Measurements from ENCODE around the gene PROS1. TPM values are rescaled to one million over a fixed set of nuclear protein-coding genes. Genes with fewer than 3 reads are reported as not detected.
"Not testable (repeated sequence)": the region's sequence is repeated elsewhere in the genome, so short reads cannot be mapped to it uniquely, and the experiment has no call there.

PROS1 gene
- total RNA-seq, 2 experiments from 2014 or later, result 0.50 to 0.84 TPM

GRCh38 chr3:93961026-93961425 lies 12.7 kb downstream of the PROS1 start:
- DNase-seq, result no peak
- CTCF ChIA-PET, result no interaction called here
- Mint-ChIP-seq H3K27ac (no peak overlapping the region), H3K4me3 (no peak overlapping the region), H3K4me1 (no peaks in the 10 kb centered on the region), H3K9me3 (ENCODE audit: low read depth) (no peaks in the 10 kb centered on the region), H3K36me3 (no peaks in the 10 kb centered on the region), H3K27me3 (peaks cover 11% of the 10 kb centered on the region)
- no peak for ATAC-seq

GRCh38 chr3:93949958-93950357 lies 23.7 kb downstream of the PROS1 start:
- H3K27ac Mint-ChIP-seq; H3K4me3 Mint-ChIP-seq; CTCF ChIA-PET; H3K4me1 Mint-ChIP-seq; DNase-seq; H3K27me3 Mint-ChIP-seq; H3K9me3 Mint-ChIP-seq (ENCODE audit: low read depth); ATAC-seq; H3K36me3 Mint-ChIP-seq: not testable (repeated sequence)

GRCh38 chr3:93937485-93937884 lies 36.2 kb downstream of the PROS1 start:
- CTCF ChIA-PET; ATAC-seq; H3K4me3 Mint-ChIP-seq; H3K4me1 Mint-ChIP-seq; H3K36me3 Mint-ChIP-seq; H3K9me3 Mint-ChIP-seq (ENCODE audit: low read depth); DNase-seq; H3K27ac Mint-ChIP-seq; H3K27me3 Mint-ChIP-seq: not testable (repeated sequence)

- CTCF ChIA-PET, result no interaction called here
- Mint-ChIP-seq H3K4me3 (no peak overlapping the region), H3K36me3 (no peaks in the 10 kb centered on the region), H3K27ac (no peak overlapping the region), H3K9me3 (ENCODE audit: low read depth) (no peaks in the 10 kb centered on the region), H3K27me3 (peaks cover 3% of the 10 kb centered on the region), H3K4me1 (no peaks in the 10 kb centered on the region)
- no peak for DNase-seq
- no peak for ATAC-seq
Observed at GRCh38 chr3:93936549-93936948, 37.1 kb downstream of the PROS1 start.

GRCh38 chr3:93934366-93935046 lies 39.2 kb downstream of the PROS1 start:
- no peak overlapping the region for H3K27ac Mint-ChIP-seq

GRCh38 chr3:93931597-93932229 lies 42.0 kb downstream of the PROS1 start:
- Mint-ChIP-seq H3K27me3 (peaks cover 5% of the 10 kb centered on the region), H3K4me1 (no peaks in the 10 kb centered on the region), H3K36me3 (no peaks in the 10 kb centered on the region), H3K4me3 (no peak overlapping the region), H3K27ac (no peak overlapping the region), H3K9me3 (ENCODE audit: low read depth) (no peaks in the 10 kb centered on the region)
- ATAC-seq (no peak), DNase-seq (no peak)
- CTCF ChIA-PET, result no interaction called here

More at GRCh38 chr3:93934366-93935046, 39.2 kb downstream of the PROS1 start:
- DNase-seq (no peak), ATAC-seq (no peak)
- H3K4me3 Mint-ChIP-seq, result no peak overlapping the region
- H3K4me1 Mint-ChIP-seq, result no peaks in the 10 kb centered on the region
- H3K36me3 Mint-ChIP-seq, result no peaks in the 10 kb centered on the region
- no peaks in the 10 kb centered on the region for H3K9me3 Mint-ChIP-seq (ENCODE audit: low read depth)
- peaks cover 3% of the 10 kb centered on the region for H3K27me3 Mint-ChIP-seq
- CTCF ChIA-PET, result no interaction called here

- H3K27me3 Mint-ChIP-seq, result peaks cover 5% of the 10 kb centered on the region
Observed at GRCh38 chr3:93930041-93930440, 43.7 kb downstream of the PROS1 start.

GRCh38 chr3:93926789-93927188 lies 46.9 kb downstream of the PROS1 start:
- H3K4me1 Mint-ChIP-seq, result no peaks in the 10 kb centered on the region

More at GRCh38 chr3:93930041-93930440, 43.7 kb downstream of the PROS1 start:
- DNase-seq (no peak), ATAC-seq (no peak)
- no peaks in the 10 kb centered on the region for H3K4me1 Mint-ChIP-seq
- CTCF ChIA-PET, result no interaction called here
- no peaks in the 10 kb centered on the region for H3K9me3 Mint-ChIP-seq (ENCODE audit: low read depth)
- no peak overlapping the region for H3K27ac Mint-ChIP-seq
- no peaks in the 10 kb centered on the region for H3K36me3 Mint-ChIP-seq
- H3K4me3 Mint-ChIP-seq, result no peak overlapping the region

GRCh38 chr3:93924491-93924890 lies 49.2 kb downstream of the PROS1 start:
- DNase-seq (no peak), ATAC-seq (no peak)

More at GRCh38 chr3:93926789-93927188, 46.9 kb downstream of the PROS1 start:
- H3K9me3 Mint-ChIP-seq (ENCODE audit: low read depth), result no peaks in the 10 kb centered on the region
- no peak for DNase-seq
- CTCF ChIA-PET, result no interaction called here
- no peak for ATAC-seq
- no peak overlapping the region for H3K4me3 Mint-ChIP-seq
- H3K36me3 Mint-ChIP-seq, result no peaks in the 10 kb centered on the region
- H3K27me3 Mint-ChIP-seq, result peaks cover 4% of the 10 kb centered on the region
- no peak overlapping the region for H3K27ac Mint-ChIP-seq

GRCh38 chr3:93923006-93923405 lies 50.7 kb downstream of the PROS1 start:
- Mint-ChIP-seq H3K27me3 (peaks cover 4% of the 10 kb centered on the region), H3K4me1 (no peaks in the 10 kb centered on the region), H3K9me3 (ENCODE audit: low read depth) (no peaks in the 10 kb centered on the region), H3K36me3 (no peaks in the 10 kb centered on the region), H3K27ac (no peak overlapping the region), H3K4me3 (no peak overlapping the region)
- ATAC-seq (no peak), DNase-seq (no peak)
- CTCF ChIA-PET, result no interaction called here

More at GRCh38 chr3:93924491-93924890, 49.2 kb downstream of the PROS1 start:
- Mint-ChIP-seq H3K9me3 (ENCODE audit: low read depth) (no peaks in the 10 kb centered on the region), H3K4me3 (no peak overlapping the region), H3K27me3 (peaks cover 6% of the 10 kb centered on the region), H3K36me3 (no peaks in the 10 kb centered on the region), H3K4me1 (no peaks in the 10 kb centered on the region), H3K27ac (no peak overlapping the region)
- CTCF ChIA-PET, result no interaction called here

GRCh38 chr3:93917546-93918029 lies 56.1 kb downstream of the PROS1 start:
- CTCF ChIA-PET; H3K9me3 Mint-ChIP-seq (ENCODE audit: low read depth); H3K4me3 Mint-ChIP-seq; ATAC-seq; H3K27ac Mint-ChIP-seq; H3K27me3 Mint-ChIP-seq; H3K36me3 Mint-ChIP-seq; DNase-seq; H3K4me1 Mint-ChIP-seq: not testable (repeated sequence)

- H3K4me3 Mint-ChIP-seq; H3K27me3 Mint-ChIP-seq; H3K27ac Mint-ChIP-seq; ATAC-seq; H3K4me1 Mint-ChIP-seq; H3K36me3 Mint-ChIP-seq; CTCF ChIA-PET; H3K9me3 Mint-ChIP-seq (ENCODE audit: low read depth); DNase-seq: not testable (repeated sequence)
Observed at GRCh38 chr3:93913623-93914022, 60.1 kb downstream of the PROS1 start.

- Mint-ChIP-seq H3K4me3 (no peak overlapping the region), H3K27ac (no peak overlapping the region), H3K9me3 (ENCODE audit: low read depth) (no peaks in the 10 kb centered on the region), H3K4me1 (no peaks in the 10 kb centered on the region), H3K27me3 (no peaks in the 10 kb centered on the region), H3K36me3 (no peaks in the 10 kb centered on the region)
- CTCF ChIA-PET, result no interaction called here
- DNase-seq, result no peak
- no peak for ATAC-seq
Observed at GRCh38 chr3:93911206-93911605, 62.5 kb downstream of the PROS1 start.

- no peaks in the 10 kb centered on the region for H3K4me1 Mint-ChIP-seq
- DNase-seq, result no peak
- no peak overlapping the region for H3K27ac Mint-ChIP-seq
- no peaks in the 10 kb centered on the region for H3K27me3 Mint-ChIP-seq
- H3K36me3 Mint-ChIP-seq, result no peaks in the 10 kb centered on the region
- H3K9me3 Mint-ChIP-seq (ENCODE audit: low read depth), result no peaks in the 10 kb centered on the region
- no peak overlapping the region for H3K4me3 Mint-ChIP-seq
- CTCF ChIA-PET, result no interaction called here
- no peak for ATAC-seq
Observed at GRCh38 chr3:93910097-93910496, 63.6 kb downstream of the PROS1 start.

All from activated CD8-positive, alpha-beta memory T cell treated with anti-CD3 and anti-CD28 coated beads, Interleukin-2, amount 10 ng/mL, durations not matched to agents 7 days and 5 days (primary cell).